HG03097 (cell line): ENCODE results near the gene PLXNB1.
"Not testable (repeated sequence)": the region's sequence is repeated elsewhere in the genome, so short reads cannot be mapped to it uniquely, and the experiment has no call there.

Experiments
- ATAC-seq: cut with Tn5 transposase; IDR thresholded peaks from one replicate; pipeline ENCODE4 v1.9.1; 2021; ENCODE audit not compliant: unreplicated experiment, low FRiP score

Gene PLXNB1

GRCh38 chr3:48405971-48406370 lies 23.9 kb downstream of the PLXNB1 start:
- ATAC-seq = no peak

GRCh38 chr3:48405343-48405881 lies 24.5 kb downstream of the PLXNB1 start:
- no peak for ATAC-seq

- ATAC-seq = no peak
These were observed 25.2 kb downstream of the PLXNB1 start for GRCh38 chr3:48404440-48405342.

- no peak for ATAC-seq
These were observed 26.1 kb downstream of the PLXNB1 start for GRCh38 chr3:48403533-48404439.

DNA sequence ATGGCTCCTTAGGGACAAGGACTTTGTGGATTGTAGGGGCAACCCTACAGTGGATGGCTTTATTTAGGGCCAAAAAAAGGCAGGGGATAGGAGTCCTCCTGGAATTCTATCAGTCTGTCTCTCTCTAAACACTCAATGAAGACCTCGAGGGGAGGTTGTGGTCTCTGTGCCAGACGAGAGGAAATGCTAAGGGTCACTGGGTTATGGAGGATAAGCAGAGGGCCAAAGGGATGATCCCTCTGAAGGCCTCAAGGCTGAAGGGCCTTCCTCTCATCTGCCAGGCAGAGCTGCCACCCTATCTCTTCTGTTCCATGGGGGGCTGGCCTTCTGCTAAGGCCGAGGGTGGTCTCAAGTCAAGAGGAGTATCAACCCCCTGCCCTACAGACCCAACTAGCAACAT lies 27.0 kb downstream of the PLXNB1 start:
- ATAC-seq = no peak

GRCh38 chr3:48402281-48402732 lies 27.6 kb downstream of the PLXNB1 start:
- no peak for ATAC-seq

DNA sequence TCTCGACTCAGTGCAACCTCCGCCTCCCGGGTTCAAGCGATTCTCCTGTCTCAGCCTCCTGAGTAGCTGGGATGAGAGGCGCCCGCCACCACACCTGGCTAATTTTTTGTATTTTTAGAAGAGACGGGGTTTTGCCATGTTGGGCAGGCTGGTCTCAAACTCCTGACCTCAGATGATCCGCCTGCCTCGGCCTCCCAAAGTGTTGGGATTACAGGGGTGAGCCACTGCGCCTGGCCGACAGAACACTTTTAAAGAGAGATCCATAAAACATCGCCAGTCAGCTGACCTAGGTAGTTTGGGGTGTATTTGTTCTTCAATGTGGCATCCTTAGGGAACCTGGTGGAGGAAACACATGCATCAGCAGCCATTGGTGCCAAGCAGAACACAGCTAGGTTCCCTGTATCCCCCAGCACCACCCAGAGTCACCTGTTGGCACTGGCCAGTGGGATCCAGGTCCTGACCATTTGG lies 28.4 kb downstream of the PLXNB1 start:
- ATAC-seq = not testable (repeated sequence)

DNA sequence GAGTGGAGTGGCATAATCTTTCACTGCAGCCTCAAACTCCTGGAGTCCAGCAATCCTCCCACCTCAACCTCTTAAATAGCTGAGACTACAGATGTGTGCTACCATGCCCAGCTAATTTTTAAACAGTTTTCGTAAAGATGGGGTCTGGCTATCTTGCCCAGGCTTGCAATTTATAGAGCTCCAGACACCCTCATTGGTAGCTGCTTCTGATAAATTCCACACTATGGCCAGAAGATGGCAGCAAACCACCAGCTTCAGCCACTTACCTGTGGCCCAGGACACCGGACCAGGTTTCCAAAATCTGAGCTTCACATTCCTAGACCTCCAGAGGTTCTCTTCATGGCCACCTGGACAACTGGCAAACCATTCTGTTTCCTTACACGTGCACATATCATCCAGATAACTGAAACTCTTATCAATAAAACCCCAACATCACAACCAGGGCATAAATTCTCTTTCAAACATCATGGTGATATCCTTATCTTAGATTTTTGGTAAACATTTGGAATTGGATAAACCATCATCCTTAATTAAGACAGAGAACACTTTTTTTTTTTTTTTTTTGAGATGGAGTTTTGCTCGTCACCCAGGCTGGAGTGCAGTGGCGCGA lies 29.0 kb downstream of the PLXNB1 start:
- no peak for ATAC-seq

DNA sequence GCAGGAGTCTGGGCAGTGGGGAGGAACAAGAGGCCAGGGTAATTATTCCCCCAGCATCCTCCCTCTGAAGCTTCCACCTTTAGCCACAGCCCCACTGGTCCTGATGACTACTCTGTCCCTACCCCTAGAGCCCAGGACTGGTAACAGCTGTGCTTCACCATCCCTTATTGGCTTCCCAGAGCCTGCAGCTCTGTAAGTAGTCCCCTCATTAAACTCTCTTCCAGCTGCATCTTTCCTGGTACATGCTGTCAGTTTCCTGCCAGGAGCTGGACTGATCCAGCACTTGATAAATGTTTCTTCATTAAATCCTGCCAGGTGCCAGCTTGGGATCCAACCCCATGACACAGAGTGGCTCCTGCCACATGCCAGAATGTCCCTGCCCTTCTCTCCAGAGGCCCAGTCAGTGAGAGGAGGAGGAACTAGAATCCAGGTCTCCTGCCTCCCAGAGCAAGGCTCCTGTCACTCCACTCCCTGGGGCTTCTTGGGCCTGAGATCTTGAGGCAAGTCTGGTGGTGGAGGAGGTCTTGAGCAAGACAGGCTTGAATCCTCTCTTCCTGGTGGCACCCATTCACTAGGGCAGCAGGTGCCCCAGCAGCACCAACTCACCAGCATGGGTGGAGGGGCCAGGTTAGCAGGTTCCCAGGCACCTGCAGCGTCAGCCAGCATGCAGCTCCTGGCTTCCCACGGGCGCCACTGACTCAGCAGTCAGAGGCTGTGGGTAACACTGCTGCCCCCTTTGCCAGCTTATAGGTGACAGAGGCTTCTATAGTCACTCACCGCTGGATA lies 30.3 kb downstream of the PLXNB1 start:
- no peak for ATAC-seq

- no peak for ATAC-seq
These were observed 31.0 kb downstream of the PLXNB1 start for GRCh38 chr3:48398701-48399386.

- no peak for ATAC-seq
These were observed 31.9 kb downstream of the PLXNB1 start for GRCh38 chr3:48397767-48398681.

DNA sequence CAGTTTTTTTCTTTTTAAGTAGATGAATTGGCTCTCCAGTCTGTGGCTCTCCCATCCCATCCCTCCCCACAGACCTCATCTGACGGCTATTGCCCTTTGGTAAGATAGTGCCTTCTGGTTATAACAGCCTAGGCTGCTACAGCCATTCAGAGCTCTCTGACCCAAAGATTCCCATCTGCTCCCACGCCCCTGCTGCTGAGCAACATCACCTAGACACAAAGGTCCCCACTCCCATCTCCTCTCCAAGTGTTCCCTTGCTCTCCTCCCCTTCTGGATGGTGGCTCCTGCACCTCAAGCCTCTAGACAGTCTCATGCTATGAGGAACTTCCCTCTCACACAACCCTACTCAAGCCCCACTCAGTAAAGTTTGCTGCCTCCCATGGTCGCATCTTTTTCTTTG lies 34.2 kb downstream of the PLXNB1 start:
- ATAC-seq = no peak

DNA sequence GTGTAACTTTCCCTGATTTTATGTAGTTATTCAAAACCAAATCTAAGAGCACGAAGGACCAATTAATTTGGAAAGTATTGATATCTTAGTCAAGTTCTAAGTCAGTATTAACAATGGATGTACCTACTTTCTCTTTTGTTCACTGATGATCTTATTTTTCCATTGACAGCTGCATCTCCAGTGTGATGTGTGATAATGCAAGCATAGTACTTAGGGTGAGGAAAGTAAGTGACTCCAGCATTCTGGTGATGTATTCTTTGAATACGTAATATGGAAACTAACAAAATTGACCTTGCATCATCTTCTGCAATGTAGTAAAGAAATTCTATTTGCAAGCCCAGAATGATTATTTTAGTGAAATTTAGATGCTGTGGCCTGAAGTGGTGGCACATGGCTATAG lies 35.5 kb downstream of the PLXNB1 start:
- ATAC-seq = no peak

GRCh38 chr3:48388966-48389365 lies 40.9 kb downstream of the PLXNB1 start:
- no peak for ATAC-seq

GRCh38 chr3:48387634-48388033 lies 42.3 kb downstream of the PLXNB1 start:
- ATAC-seq = no peak

- ATAC-seq = no peak
These were observed 56.9 kb downstream of the PLXNB1 start for GRCh38 chr3:48372862-48373435.

DNA sequence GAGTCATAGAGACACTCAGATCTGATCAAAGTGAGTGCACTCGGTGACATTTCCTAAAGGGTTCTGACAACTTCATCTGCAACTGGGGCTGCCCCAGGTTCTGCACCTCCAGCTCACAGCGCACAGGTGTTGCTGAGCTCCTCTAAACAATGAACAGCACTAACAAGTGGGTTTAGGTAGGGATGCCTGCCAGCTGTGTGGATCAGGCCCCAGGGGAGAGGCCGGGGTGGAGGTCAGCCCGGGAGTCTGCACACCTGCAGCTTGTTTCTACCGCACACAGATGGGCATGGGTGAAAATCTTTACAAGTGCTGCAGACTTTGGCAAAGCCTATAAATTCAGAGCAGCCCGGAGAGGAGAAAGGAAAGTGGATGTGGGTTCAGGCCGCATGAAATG lies 57.5 kb downstream of the PLXNB1 start:
- no peak for ATAC-seq
